KMS-11 (cell line): ENCODE measurements around the gene KRT74.

ENCODE experiments used
- H2AFZ ChIP-seq: fragments of 200-600 bp; sonication (generic); 2 replicates; pipeline ENCODE4 v1.6.1; 2016; ENCODE audit warnings: antibody characterized with exemption, mixed run types, low read depth
- H3K27ac ChIP-seq: fragments of 200-600 bp; sonication (generic); 2 replicates; pipeline ENCODE4 v1.6.1; 2016; ENCODE audit warnings: mild to moderate bottlenecking, mixed run types
- H3K27me3 ChIP-seq: fragments of 200-600 bp; sonication (generic); 2 replicates; pipeline ENCODE4 v1.6.1; 2017; ENCODE audit warnings: mild to moderate bottlenecking, low read depth, mixed run types, moderate library complexity; ENCODE audit not compliant: insufficient read depth
- H3K36me3 ChIP-seq: fragments of 200-600 bp; sonication (generic); 2 replicates; pipeline ENCODE4 v1.6.1; 2017; ENCODE audit warnings: mild to moderate bottlenecking, mixed run types; ENCODE audit not compliant: insufficient read depth
- H3K4me1 ChIP-seq: fragments of 200-600 bp; sonication (generic); 2 replicates; pipeline ENCODE4 v1.6.1; 2016; ENCODE audit warnings: mild to moderate bottlenecking, low read depth, mixed run types; ENCODE audit not compliant: poor library complexity, severe bottlenecking
- H3K4me2 ChIP-seq: fragments of 200-600 bp; sonication (generic); 2 replicates; pipeline ENCODE4 v1.7.0; 2016; ENCODE audit warnings: mild to moderate bottlenecking, mixed run types
- H3K4me3 ChIP-seq: fragments of 200-600 bp; sonication (generic); IDR thresholded peaks from 2 replicates; pipeline ENCODE4 v1.6.1; 2017; ENCODE audit warnings: low read depth, low read length, mixed read lengths; ENCODE audit not compliant: insufficient read depth
- H3K79me2 ChIP-seq: fragments of 200-600 bp; sonication (generic); 2 replicates; pipeline ENCODE4 v1.6.1; 2016; ENCODE audit warnings: low read depth, mixed run types; ENCODE audit not compliant: insufficient read depth
- H3K9ac ChIP-seq: fragments of 200-600 bp; sonication (generic); 2 replicates; pipeline ENCODE4 v1.6.1; 2016; ENCODE audit warnings: mild to moderate bottlenecking, mixed run types
- H4K20me1 ChIP-seq: fragments of 200-600 bp; sonication (generic); 2 replicates; pipeline ENCODE4 v1.6.1; 2016; ENCODE audit warnings: mild to moderate bottlenecking, mixed run types; ENCODE audit not compliant: insufficient read depth
- TF ChIP-seq, protein P1 (sequence below): fragments of 200-600 bp; sonication (generic); conservative IDR thresholded peaks from 2 replicates; pipeline ENCODE4 v1.6.1; 2017; ENCODE audit warnings: low read depth, mild to moderate bottlenecking, antibody characterized with exemption, low read length, moderate library complexity, mixed read lengths

KRT74 gene

DNA sequence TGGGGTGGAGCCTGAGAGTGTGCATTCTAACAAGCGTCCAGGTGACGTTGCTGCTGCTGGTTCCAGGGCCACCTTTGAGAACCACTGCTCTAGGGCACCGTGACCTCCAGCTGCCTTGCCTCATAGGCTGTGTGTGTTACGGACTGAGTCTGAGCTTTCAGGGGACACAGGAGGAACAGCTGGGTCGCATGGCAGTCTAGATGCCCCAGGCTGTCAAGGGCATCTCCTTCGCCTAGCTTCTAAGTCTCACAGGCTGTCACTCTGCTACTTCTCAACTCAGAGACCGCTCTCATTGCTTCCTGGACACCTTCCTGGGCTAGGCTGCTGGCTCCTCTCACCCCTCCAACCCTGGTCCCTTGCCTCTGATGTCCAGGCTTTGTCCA lies 43.8 kb upstream of the KRT74 start:
- Histone ChIP-seq H3K36me3 (no peaks in the 10 kb centered on the region), H3K27ac (no peak overlapping the region), H3K27me3 (peaks cover 58% of the 10 kb centered on the region), H3K79me2 (no peaks in the 10 kb centered on the region), H4K20me1 (no peaks in the 10 kb centered on the region), H2AFZ (no peak overlapping the region), H3K9ac (no peak overlapping the region), H3K4me2 (no peak overlapping the region), H3K4me3 (no peak overlapping the region), H3K4me1 (no peaks in the 10 kb centered on the region)
- TF ChIP-seq, protein P1, sequence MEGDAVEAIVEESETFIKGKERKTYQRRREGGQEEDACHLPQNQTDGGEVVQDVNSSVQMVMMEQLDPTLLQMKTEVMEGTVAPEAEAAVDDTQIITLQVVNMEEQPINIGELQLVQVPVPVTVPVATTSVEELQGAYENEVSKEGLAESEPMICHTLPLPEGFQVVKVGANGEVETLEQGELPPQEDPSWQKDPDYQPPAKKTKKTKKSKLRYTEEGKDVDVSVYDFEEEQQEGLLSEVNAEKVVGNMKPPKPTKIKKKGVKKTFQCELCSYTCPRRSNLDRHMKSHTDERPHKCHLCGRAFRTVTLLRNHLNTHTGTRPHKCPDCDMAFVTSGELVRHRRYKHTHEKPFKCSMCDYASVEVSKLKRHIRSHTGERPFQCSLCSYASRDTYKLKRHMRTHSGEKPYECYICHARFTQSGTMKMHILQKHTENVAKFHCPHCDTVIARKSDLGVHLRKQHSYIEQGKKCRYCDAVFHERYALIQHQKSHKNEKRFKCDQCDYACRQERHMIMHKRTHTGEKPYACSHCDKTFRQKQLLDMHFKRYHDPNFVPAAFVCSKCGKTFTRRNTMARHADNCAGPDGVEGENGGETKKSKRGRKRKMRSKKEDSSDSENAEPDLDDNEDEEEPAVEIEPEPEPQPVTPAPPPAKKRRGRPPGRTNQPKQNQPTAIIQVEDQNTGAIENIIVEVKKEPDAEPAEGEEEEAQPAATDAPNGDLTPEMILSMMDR: no peak

DNA sequence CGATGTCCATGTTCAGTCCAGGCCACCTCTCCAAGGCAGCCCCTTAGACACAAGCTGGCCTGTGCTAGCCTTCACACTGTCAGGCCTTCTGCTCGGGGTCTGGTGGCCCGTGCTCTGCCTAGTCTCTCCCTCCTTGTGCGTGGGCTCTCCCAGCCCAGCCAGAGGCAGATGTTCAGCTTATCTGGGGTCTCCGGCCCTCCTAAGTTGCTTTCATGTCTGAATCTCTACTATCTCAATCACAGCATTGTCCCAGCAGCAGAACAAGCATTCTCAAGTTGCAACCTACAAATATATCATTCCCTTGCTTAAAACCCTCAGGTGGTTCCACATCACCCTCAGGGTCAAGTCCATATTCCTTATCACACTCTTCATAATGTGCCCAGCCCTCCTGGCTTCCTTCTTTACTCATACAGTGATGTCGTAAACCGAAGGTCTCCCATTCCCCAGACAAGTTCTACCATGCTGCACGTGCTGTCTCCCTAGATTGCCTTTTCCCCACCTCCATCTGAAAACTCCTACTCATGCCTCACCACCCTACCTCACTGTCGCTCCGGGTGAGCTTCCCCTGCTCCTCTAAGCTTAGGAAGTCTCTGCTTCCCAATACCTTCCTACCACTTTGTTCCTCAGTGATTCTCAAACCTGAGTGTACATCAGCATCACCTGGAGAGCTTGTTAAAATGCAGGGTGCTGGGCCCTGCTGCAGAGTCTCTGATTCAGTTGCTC lies 43.2 kb upstream of the KRT74 start:
- H3K4me1 ChIP-seq: no peaks in the 10 kb centered on the region
- H3K79me2 ChIP-seq: no peaks in the 10 kb centered on the region
- H4K20me1 ChIP-seq: no peaks in the 10 kb centered on the region
- H3K9ac ChIP-seq: no peak overlapping the region
- TF ChIP-seq, protein P1: no peak
- H3K36me3 ChIP-seq: no peaks in the 10 kb centered on the region
- H2AFZ ChIP-seq: no peak overlapping the region
- no peak overlapping the region for H3K27ac ChIP-seq
- H3K4me3 ChIP-seq: no peak overlapping the region
- H3K4me2 ChIP-seq: no peak overlapping the region
- H3K27me3 ChIP-seq: peaks cover 62% of the 10 kb centered on the region

DNA sequence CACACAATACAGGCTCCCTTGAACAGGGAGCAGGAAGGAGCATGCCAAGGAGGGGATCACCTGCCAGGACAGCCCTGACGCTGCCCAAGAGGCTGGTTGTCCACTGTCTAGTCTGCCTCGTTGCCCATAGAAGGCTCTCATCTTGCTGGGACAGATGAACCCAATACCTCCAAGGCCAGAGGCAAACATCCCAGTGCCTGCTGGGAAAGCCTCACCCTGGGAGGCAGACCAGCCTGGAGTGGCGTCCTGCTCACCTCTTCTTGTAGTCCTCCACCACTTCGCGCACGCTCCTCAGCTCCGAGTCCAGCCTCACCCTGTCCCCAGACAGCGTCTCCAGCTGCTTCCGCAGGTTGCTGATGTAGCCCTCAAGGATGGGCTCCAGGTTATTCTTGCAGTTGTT lies 42.3 kb upstream of the KRT74 start:
- TF ChIP-seq, protein P1: no peak
- Histone ChIP-seq H3K27me3 (peaks cover 68% of the 10 kb centered on the region), H2AFZ (no peak overlapping the region), H3K36me3 (no peaks in the 10 kb centered on the region), H3K9ac (no peak overlapping the region), H4K20me1 (no peaks in the 10 kb centered on the region), H3K4me1 (no peaks in the 10 kb centered on the region), H3K4me3 (no peak overlapping the region), H3K27ac (no peak overlapping the region), H3K79me2 (no peaks in the 10 kb centered on the region), H3K4me2 (no peak overlapping the region)

DNA sequence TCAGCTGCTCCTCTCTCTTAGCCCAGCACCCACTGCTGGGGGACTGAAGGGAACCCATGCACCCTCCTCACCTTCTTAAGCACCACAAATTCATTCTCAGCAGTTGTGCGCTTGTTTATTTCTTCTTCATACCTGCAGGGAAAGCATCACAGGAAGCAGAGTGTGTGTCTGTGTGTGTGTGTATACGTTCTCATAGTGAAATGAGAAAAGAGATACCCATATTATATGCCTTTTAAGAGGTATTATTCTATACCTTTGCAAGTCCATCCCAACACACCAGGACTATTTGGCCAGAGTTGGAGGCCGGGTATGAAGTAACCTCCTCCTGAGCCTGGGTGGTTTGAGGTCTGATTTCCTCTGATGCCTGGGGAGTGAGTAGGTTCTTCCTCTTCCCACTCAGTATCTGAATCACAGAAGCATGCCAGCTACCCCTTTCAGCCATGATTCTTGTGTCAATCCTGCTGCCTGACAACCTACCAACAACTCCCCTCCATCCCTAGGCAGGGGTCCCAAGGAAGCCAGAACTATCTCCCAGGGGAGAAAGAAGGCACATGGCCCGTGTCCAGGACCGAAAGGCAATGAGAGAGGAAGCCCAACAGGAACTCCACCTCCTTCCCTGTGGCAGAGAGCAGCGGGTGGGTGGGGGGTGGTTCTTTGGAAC lies 41.7 kb upstream of the KRT74 start:
- Histone ChIP-seq H3K4me3 (no peak overlapping the region), H3K27ac (no peak overlapping the region), H3K9ac (no peak overlapping the region), H3K4me2 (no peak overlapping the region), H3K36me3 (no peaks in the 10 kb centered on the region), H3K4me1 (no peaks in the 10 kb centered on the region), H3K27me3 (peaks cover 68% of the 10 kb centered on the region), H4K20me1 (no peaks in the 10 kb centered on the region), H2AFZ (no peak overlapping the region), H3K79me2 (no peaks in the 10 kb centered on the region)
- TF ChIP-seq, protein P1: no peak
